HG02588 (cell line): ENCODE data around the gene FOXD2.

Source experiments
- ATAC-seq: cut with Tn5 transposase; IDR thresholded peaks from one replicate; pipeline ENCODE4 v1.9.1; 2021; ENCODE audit warnings: mild to moderate bottlenecking, moderate library complexity; ENCODE audit not compliant: unreplicated experiment

Gene FOXD2

DNA sequence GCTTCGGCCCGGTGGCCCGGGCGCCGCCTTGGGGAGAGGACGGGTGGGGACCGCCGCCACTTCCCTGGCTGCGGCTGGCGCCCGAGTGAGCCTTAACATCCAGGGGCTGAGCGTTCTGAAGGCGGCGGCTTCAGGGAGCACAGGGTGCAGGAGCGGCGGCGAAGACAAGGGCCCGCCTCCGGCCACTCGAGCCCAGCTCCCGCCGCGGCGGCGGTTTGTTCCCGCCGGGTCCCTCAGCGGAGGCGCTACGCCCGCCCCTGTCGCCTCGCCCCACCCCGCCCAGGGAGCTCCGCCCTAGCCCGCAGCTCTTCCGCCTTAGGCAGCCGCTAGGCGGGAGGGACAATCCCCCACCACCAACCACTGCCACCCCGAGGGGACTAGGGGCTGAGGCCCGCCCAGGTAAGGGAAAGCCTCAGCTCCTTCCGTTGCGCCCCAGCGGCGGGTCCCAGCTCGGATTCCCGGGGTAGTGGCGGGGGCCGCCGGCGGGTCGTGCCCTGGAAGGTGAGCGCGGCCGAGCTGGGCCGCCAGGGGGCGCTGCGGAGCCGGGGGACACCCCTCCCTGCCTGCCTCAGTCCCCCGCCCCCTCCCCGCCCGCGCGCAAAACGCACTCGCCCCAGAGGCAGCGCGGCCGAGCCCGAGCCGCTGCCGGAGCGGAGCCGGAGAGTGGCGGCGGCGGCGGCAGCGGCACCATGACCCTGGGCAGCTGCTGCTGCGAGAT is at the start of gene FOXD2:
Gene FOXD2, plus strand, starts transcription at position 598 of the 718 bp plus-strand sequence. Its CDS starts 92 bp downstream, at position 690.
- ATAC-seq: peak; percentile 80

DNA sequence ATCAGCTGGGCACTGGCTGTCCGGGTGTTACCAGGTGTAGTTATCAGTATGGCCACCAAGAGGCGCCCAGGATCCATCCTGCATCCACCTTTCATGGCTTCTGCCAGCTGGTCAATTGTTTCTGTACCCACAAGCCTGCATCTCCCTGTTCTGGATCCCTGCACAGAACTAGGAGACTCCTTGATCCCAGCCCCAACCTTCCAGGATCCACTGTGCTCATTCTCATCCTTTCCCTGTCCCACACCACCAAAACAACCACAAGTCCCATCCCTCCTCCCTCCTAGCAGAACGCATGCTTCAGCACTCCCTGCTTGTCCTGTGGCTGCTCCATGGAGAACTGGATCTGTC is 49.0 kb upstream of the FOXD2 start:
- no peak for ATAC-seq

DNA sequence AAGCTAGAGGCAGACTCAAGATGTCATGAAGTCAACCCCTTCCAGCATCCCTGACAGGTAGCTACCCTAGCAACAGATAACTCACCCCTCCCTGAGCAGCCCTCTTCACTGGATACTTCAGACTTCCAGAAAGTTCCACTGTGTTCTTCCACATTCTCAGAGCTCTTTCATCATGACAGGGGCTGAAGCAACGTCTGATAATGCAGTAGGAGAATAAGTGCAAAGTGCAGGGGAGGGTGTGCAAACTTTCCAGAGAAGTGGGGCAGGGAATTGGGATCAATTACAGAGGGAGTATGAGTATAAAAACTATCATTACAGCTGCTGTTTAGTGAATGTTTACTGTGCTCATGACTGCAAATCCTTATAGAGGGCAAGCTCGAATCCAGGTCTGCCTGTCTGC is 48.1 kb upstream of the FOXD2 start:
- ATAC-seq: no peak

DNA sequence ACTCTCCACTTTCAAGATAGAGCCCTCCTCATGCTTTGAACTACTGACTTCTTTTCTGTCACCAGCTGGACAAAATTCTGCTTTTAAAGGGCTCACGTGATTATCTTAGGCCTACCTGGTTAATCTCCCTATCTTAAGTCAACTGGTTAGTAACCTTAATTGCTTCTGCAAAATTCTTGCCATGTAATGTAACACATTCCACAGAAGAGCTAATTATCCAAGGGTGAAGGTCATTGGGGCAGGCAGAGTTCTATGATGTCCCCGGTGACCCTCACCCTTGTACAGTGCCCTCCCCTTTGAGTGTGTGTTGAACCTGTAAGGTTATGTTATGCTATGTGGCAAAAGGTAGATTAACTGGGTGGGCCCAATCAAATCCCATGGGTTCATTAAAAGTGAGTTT is 47.0 kb upstream of the FOXD2 start:
- no peak for ATAC-seq

DNA sequence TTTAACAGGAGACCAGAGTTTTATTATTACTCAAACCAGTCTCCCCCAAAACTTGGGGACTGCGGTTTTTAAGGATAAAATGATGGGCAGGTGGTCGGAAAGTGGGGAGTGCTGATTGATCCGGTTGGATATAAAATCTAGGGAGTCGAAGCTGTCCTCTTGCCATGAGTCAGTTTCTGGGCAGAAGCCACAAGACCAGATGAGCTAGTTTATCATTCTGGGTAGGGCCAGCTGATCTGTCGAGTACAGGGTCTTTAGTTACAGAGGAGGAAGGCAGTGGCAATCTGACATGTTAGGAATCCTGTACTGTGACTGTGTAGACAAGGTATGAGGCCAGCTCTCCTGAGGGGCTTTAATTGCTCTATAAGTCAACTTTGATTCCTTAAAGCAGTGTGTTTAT is 44.7 kb upstream of the FOXD2 start:
- ATAC-seq: no peak

DNA sequence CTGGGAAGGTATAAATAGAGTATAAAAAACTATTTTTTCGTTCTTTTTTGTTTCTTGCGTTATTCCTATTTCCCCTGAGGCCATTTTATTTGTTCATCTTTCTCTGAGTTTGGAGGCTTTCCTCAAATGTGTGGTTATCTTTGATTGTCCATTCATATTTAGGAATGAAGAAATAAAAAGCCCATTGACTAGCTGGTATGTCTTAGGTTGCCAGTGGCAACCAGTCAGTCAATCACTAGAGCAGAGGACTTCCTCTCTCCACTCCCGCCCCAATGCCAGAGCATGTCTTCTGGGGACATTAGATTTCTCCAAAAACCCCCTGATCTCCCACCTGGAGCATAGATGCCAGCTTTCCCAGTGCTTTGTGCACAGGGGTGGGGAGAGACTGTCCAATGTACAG is 42.4 kb upstream of the FOXD2 start:
- ATAC-seq: no peak

DNA sequence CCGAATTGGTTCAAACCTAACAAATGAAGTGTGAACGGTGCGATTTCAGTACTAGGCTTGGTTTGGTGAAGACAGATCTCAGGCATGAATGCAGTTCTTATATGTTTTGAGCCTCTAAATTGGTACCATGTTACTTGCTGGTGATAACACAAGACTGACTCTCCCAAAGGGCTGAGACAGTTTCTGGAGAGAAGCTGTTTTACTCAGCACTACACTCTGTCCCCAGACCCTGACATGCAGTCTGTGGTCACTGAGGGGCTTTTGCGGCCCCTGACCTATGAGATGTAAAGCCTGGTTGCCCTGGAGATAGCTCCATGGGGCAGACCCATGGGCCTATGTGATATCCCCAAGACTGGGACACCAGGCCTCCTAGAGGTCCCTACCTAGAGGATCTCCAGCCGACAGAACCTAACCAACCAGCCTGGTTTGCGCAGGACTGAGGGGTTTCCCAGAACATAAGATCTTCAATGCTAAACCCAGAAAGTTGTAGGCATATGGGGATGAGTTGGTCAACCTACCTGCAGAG is 41.1 kb upstream of the FOXD2 start:
- ATAC-seq: no peak

DNA sequence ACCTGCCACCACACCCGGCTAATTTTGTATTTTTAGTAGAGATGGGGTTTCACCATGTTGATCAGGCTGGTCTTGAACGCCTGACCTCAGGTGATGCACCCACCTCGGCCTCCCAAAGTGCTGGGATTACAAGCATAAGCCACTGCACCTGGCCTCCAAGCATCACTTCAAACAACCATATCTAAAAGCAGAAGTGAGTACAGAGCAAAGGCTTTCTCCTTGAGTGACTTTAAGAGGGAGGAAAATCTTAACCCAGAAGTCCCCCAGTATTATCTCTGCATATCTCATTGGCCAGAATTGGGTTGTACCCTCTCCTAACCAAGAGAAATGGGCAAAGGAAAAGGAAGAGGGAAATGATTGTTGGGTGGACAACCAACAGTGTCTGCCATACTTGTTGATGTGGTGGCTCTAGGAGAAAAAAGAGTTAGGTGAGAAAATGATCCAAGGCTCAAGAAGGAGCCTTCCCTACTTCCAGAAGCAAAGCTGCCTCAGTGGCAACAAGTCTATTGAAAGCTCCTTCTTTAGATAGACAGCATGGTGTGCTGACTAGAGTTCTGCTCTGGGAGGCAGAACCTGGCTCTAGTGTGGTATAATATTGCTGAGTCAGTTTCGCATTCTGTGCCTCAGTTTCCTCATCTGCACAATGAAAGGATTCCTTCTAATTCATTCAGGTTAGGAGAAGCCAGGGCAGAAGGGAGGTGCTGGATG is 38.6 kb upstream of the FOXD2 start:
- ATAC-seq: no peak

DNA sequence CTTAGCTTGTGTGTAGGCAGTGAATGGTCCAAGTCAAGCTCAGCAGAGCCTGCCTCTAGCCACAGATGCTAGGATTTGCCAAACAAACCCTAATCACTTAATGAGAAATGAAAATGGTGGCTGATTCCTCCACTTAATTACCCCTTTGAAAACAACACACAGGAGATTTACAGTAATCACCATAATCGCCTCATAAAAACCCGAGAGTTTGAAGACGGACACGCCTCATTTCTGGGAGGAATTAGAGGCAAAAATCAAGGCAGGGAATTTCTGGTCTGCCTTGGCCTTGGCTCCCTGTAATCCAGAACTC is 38.0 kb upstream of the FOXD2 start:
- ATAC-seq: no peak

DNA sequence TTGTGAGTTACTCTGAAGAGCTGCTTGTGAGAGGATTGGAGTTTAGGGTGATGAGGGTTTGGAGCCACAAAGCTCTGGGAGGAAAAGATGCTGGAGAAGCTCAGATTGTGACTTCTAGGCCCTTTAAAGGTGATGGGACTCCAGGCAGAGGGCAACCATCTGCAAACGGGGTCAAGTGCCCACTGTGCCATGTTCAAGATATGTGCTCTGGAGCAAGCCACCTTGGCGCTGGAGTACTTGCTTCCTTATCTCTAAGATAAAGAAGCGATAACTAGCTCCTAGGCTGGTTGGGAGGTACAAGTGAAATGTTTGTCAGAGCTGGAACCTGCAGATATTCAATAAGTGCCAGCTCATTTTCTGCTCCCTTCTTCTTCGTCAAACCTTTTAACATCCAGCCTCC is 36.1 kb upstream of the FOXD2 start:
- no peak for ATAC-seq

DNA sequence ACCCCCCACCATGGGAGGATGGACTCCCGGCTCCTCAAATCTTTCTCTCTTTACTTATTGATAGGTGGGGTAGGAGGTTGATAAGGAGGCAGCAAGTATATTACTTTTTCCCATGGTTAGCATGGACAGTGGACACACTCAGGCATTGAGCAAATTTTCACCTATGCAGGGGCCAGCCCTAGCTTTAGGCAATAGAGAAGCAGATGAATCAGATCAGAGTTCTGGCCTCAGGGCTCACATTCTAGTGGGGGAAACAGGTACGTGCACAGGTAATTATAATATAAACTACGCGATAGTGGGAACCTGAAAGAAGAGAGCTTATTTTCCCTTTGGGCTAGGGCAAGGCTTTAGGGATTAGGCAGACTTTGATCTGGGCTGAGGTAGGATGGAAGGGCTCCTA is 35.3 kb upstream of the FOXD2 start:
- ATAC-seq: no peak

DNA sequence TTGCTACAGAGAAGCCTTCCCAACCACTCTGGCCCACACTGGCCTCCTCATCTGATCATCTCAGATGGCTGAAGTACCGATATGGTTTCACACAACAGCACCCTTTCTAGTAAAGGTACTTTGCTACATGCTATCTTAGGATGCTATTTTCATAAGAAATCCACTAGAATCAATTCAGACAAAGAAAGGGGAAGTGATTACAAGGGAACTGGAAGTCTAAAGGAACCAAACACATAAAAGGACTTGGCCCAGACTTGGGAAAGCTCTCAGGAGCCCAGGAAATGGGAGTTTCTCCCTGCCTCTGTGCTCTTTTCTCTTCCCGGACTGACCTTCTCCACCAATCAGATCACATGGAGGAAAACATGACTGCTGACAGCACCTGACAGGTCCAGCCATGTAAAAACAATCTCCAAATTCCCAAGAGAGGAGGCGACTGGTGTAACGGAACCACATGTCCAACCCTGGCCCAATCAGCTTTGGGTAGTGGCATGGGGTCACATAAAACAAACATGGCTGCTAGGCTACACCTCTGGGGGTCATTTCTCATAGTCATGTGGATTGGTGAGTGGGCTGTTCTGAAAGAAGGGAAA is 34.4 kb upstream of the FOXD2 start:
- ATAC-seq: no peak

DNA sequence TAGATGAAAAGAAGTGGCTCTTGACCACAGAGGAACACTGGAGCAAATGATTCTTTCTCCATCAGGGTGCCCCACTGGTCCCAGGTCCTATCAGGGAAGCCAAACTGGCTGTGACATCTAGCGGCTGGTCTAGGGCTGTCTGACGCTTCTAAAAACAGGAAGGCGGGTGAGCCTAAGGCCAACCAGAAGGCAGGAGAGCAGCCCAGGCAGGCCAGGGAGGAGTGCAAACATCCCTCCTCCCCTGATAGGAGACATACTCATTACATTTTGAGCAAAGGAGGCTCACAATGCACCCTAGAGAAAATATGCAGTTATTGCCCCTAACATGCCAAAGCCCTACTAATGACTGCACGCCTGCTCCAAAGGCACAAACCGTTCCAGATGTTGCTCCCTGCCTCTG is 32.1 kb upstream of the FOXD2 start:
- ATAC-seq: no peak

DNA sequence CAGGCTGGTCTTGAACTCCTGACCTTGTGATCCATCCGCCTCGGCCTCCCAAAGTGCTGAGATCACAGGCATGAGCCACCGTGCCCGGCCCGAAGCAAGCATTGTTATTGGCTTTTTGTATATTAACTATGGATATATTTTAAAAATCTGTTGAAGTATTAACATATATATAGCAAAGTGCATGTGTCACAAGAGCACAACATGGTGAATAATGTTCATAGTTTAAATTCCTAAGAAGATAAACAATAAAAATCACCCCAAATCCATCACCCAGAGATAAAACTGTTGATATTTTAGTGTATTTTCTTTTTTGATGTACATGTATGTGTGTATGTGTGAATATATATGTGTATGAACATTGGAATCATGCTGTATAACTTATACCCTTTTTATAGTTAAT is 30.9 kb upstream of the FOXD2 start:
- ATAC-seq: no peak

DNA sequence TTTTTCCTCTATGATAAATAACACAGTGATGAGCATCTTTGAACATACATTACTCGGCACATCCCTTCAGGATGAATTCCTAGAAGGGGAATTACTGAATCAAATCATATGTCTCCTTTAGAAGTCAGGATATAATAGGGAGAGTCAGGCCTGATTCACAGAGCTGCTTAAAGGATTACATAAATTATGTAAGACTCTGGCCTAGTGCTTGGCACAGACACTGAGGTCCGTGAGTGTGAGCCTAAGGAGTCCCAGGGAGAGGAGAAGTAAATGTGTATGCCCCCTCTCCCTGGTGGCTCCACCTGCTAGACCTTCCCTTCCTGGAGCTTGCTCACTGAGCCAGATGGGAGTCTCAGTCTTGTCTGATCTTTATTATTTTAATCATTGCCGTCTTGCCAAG is 30.4 kb upstream of the FOXD2 start:
- no peak for ATAC-seq

DNA sequence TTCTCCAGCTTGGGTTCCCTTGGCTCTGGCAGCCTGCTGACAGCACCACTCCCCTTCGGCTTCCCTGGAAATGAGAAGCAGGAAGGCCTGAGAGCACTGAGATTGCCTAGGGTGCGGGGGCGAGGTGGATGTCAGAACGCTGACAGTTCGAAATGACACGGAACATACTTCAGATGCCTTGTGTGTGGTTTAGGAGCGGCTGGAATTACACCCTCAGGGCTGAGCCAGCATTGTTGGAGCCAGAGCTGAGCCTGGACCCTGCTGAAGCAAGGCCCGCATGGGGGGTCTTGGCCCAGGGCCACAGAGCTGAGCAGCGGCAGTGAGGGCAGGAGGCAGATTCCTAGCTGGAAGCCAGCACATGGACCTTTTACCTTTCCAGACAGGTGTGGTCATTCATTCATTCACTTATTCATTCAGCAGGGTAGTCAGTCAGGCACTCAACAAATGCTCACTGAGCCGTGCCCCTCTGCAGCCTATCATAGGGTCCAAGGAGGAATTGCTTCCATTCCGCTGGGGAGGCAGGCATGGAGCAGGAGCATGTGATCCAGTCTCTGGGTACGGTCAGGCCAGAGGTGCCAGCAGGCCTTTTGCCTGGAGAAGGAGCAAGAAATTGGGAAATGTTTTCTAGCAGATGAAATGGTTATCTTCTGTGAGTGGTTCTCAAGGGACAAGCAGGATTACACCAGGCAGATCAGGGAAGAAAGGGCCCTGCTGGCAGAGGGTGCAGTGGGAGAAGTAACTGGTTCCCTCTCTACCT is 28.4 kb upstream of the FOXD2 start:
- no peak for ATAC-seq

DNA sequence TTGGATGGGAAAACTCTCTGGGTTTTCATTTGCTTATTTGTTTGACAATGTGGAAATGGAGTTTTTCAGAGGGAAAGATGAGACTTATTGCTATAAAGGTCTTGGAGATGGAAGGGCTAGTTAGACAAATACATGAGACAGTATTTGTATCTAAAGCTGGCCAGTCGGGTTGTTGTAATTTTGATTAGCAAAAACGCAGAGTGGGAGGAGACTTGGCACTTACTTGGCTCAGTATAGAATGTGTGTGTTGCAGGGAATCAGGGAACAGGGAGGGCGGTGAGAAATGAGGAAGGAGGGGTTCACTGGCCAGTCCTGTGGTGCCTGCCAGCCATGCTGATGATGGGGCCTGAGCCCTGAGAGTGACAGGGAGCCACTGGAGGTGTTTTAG is 27.8 kb upstream of the FOXD2 start:
- ATAC-seq: no peak

DNA sequence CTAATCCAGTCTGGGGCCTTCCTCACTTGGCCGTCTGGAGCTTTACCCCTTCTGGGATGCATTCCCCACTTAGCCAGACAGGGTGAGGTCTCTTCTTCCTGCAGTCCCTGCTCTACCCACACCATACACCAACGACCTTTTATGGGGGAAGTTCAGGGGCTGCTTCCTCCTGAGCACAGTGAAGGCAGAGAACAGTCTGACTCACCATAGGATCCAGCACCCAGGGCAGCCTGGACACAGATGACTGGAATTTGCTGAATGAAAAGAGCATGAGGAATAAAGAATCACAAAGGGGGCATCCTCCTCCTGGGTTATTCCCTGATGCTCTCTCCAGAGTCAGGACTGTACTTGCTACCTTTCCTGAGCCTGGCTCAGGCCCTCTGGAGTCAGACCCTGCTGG is 26.4 kb upstream of the FOXD2 start:
- ATAC-seq: no peak

DNA sequence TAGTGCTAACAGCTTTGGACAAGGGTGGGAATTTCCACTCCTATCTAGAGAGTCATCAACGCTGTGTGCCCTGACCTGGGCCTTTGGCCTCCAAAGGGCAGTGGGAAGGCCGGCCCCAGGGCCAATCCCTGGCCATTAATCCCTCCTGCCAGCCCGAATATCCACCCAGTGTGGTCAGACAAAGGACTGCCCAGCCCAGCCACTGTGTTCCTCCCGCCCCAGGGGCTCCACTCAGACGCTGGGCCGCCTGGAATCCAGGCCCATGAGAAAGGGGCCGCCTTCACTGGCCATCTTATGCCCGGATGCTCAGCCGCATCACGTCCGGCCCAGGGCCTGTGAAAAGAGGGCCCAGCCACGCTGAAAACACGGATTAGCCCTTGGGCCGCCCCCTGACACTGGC is 25.4 kb upstream of the FOXD2 start:
- ATAC-seq: no peak

DNA sequence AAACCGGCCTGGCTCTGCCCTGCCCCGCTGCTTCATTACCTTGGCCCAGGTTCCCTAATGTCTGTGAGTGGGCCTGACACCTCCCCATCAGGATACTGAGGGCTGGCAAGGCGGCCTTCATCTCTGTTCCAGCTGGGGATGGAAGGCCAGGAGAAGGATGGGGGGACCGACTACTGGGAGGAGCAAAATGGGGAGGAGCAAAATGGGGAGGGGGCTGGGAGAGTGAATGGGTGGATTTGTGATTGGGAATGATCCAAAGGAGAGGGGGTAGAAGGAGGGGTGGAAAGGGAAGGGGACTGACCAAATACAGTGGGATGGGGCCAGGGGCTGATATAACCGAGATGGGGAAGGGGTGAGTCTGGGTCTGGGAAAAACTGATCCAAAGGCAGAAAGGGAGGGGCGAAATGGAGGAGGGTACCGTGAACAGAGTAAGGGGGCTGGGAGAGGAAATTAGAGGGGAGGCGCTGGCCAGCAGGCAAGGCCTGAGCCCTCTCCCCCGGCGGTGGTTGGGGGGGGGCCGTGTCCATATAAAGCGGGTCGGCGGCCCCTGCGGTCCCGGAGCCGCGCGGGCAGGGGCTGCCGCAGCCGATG is 22.0 kb upstream of the FOXD2 start, which contains the start of gene FOXE3:
Gene FOXE3, plus strand, starts transcription at position 558 of the 591 bp plus-strand sequence. Its CDS starts 31 bp downstream, at position 589.
- ATAC-seq: no peak
